ENCODE results near the gene CD300LF.

DNA sequence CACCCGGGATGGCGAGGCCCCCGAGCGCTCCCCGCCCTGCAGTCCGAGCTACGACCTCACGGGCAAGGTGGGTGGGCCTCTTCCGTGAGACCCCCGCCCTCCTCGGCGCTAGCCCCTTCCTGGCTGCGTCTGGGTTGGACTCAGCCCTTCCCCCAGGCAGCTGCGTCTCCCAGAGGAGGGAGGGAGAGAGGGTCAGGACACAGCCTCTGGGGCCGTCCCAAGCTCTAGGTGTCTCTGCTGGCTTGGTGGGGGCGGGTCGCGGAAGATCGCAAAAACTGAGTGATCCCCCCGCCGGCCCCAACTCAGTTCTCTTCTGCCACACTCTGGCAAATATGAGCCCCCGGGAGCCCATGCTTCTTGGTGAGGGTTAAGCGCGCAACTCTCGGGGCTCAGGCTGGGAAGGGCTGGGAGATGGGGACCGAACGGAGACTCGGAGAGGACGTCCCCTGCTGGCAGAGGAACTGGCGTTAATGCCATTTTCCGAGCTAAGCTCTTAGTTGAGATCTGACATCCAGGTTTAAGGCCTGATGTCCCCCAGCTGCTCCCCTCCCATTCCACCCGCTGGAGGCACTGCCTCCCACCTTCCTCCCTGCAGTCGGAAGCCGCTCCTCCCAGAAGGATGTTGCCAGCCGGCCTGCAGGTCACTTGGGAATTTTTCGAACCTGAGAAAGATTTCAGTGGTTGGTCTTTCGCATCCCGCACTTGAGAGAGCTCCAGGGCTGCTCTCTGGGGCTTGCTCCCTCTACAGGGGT lies 24.8 kb upstream of the CD300LF start:
- TF ChIP-seq, protein P1, sequence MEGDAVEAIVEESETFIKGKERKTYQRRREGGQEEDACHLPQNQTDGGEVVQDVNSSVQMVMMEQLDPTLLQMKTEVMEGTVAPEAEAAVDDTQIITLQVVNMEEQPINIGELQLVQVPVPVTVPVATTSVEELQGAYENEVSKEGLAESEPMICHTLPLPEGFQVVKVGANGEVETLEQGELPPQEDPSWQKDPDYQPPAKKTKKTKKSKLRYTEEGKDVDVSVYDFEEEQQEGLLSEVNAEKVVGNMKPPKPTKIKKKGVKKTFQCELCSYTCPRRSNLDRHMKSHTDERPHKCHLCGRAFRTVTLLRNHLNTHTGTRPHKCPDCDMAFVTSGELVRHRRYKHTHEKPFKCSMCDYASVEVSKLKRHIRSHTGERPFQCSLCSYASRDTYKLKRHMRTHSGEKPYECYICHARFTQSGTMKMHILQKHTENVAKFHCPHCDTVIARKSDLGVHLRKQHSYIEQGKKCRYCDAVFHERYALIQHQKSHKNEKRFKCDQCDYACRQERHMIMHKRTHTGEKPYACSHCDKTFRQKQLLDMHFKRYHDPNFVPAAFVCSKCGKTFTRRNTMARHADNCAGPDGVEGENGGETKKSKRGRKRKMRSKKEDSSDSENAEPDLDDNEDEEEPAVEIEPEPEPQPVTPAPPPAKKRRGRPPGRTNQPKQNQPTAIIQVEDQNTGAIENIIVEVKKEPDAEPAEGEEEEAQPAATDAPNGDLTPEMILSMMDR (IDR thresholded peaks at IDR 0.05), result peak in 5 of 6 experiments; percentile 27 to 41 (median 37)
- no peak for TF ChIP-seq POLR2A (IDR thresholded peaks at IDR 0.05)
